H9 (cell line): Measurements from ENCODE around the gene COPS4. TPM values are rescaled to one million over a fixed set of nuclear protein-coding genes. Genes with fewer than 3 reads are reported as not detected.

Experiments
- DNase-seq: peaks from one replicate; pipeline ENCODE4 v3.0.0-alpha.2; 2017
- H2AFZ ChIP-seq: one replicate; pipeline ENCODE4 v1.6.1; 2013; ENCODE audit warnings: mild to moderate bottlenecking, low read length, control low read depth, moderate library complexity
- H2AK5ac ChIP-seq: 2 replicates; pipeline ENCODE4 v1.6.1; 2013; ENCODE audit warnings: low read length, control low read depth, mixed read lengths; ENCODE audit not compliant: insufficient read length
- H2BK120ac ChIP-seq: one replicate; pipeline ENCODE4 v1.6.1; 2013; ENCODE audit warnings: low read depth, mild to moderate bottlenecking, low read length, control low read depth, inconsistent platforms; ENCODE audit not compliant: poor library complexity, severe bottlenecking
- H2BK12ac ChIP-seq: 2 replicates; pipeline ENCODE4 v1.6.1; 2013; ENCODE audit warnings: low read length, control low read depth, mixed read lengths, low read depth; ENCODE audit not compliant: insufficient read length
- H2BK15ac ChIP-seq: 2 replicates; pipeline ENCODE4 v1.6.1; 2013; ENCODE audit warnings: low read depth, low read length, control low read depth
- H2BK20ac ChIP-seq: one replicate; pipeline ENCODE4 v1.6.1; 2013; ENCODE audit warnings: low read depth, mild to moderate bottlenecking, low read length, control low read depth, inconsistent platforms; ENCODE audit not compliant: poor library complexity, severe bottlenecking
- H2BK5ac ChIP-seq: 2 replicates; pipeline ENCODE4 v1.6.1; 2013; ENCODE audit warnings: low read length, control low read depth, mixed read lengths; ENCODE audit not compliant: insufficient read length
- H3K14ac ChIP-seq: 2 replicates; pipeline ENCODE4 v1.6.1; 2013; ENCODE audit warnings: low read length, control low read depth; ENCODE audit not compliant: insufficient read depth
- H3K18ac ChIP-seq: 2 replicates; pipeline ENCODE4 v1.6.1; 2013; ENCODE audit warnings: low read depth, mild to moderate bottlenecking, mixed read lengths, low read length, control low read depth; ENCODE audit not compliant: insufficient read length
- H3K23ac ChIP-seq: 2 replicates; pipeline ENCODE4 v1.6.1; 2013; ENCODE audit warnings: low read length, control low read depth, mixed read lengths, low read depth; ENCODE audit not compliant: insufficient read length
- H3K23me2 ChIP-seq: 2 replicates; pipeline ENCODE4 v1.6.1; 2013; ENCODE audit warnings: low read depth, mild to moderate bottlenecking, mixed read lengths, low read length, control low read depth; ENCODE audit not compliant: insufficient read length, poor library complexity, severe bottlenecking
- H3K27ac ChIP-seq: 2 replicates; pipeline ENCODE4 v1.5.1; 2013; ENCODE audit warnings: low read length, control low read depth, mixed read lengths, low read depth; ENCODE audit not compliant: insufficient read length
- H3K27me3 ChIP-seq: 2 replicates; pipeline ENCODE4 v1.6.1; 2013; ENCODE audit warnings: low read length, control low read depth, inconsistent platforms; ENCODE audit not compliant: insufficient read depth
- H3K4ac ChIP-seq: 2 replicates; pipeline ENCODE4 v1.6.1; 2013; ENCODE audit warnings: low read depth, mild to moderate bottlenecking, control low read depth, inconsistent platforms, low read length, moderate library complexity
- H3K4me1 ChIP-seq: 2 replicates; pipeline ENCODE4 v1.6.1; 2013; ENCODE audit warnings: low read length, control low read depth, inconsistent platforms; ENCODE audit not compliant: insufficient read depth
- H3K4me2 ChIP-seq: 2 replicates; pipeline ENCODE4 v1.6.1; 2013; ENCODE audit warnings: low read length, control low read depth, mixed read lengths; ENCODE audit not compliant: insufficient read length, insufficient read depth
- H3K56ac ChIP-seq: 2 replicates; pipeline ENCODE4 v1.6.1; 2013; ENCODE audit warnings: low read depth, mild to moderate bottlenecking, mixed read lengths, low read length, control low read depth; ENCODE audit not compliant: insufficient read length
- H3K79me1 ChIP-seq: 2 replicates; pipeline ENCODE4 v1.6.1; 2013; ENCODE audit warnings: low read depth, mild to moderate bottlenecking, moderate library complexity, low read length, control low read depth, inconsistent platforms; ENCODE audit not compliant: insufficient read depth, poor library complexity, severe bottlenecking
- H3K79me2 ChIP-seq: 2 replicates; pipeline ENCODE4 v1.6.1; 2013; ENCODE audit warnings: low read length, control low read depth, inconsistent platforms; ENCODE audit not compliant: insufficient read depth
- H3K9ac ChIP-seq: 2 replicates; pipeline ENCODE4 v1.6.1; 2013; ENCODE audit warnings: low read length, control low read depth, mixed read lengths; ENCODE audit not compliant: insufficient read length; ENCODE audit errors: extremely low read depth
- H3K9me3 ChIP-seq: one replicate; pipeline ENCODE4 v1.6.1; 2013; ENCODE audit warnings: low read depth, low read length, inconsistent platforms; ENCODE audit not compliant: control insufficient read depth
- H3T11ph ChIP-seq: one replicate; pipeline ENCODE4 v1.6.1; 2013; ENCODE audit warnings: mild to moderate bottlenecking, low read length, control low read depth, inconsistent platforms
- H4K20me1 ChIP-seq: one replicate; pipeline ENCODE4 v1.6.1; 2013; ENCODE audit not compliant: control insufficient read depth, insufficient read length, insufficient read depth
- H4K5ac ChIP-seq: 2 replicates; pipeline ENCODE4 v1.6.1; 2013; ENCODE audit warnings: low read depth, mild to moderate bottlenecking, mixed read lengths, low read length, control low read depth; ENCODE audit not compliant: insufficient read length
- H4K8ac ChIP-seq: replicated peaks from 2 replicates; pipeline ENCODE4 v1.6.1; 2013; ENCODE audit warnings: low read length, control low read depth, mixed read lengths, low read depth; ENCODE audit not compliant: insufficient read length
- H4K91ac ChIP-seq: 2 replicates; pipeline ENCODE4 v1.6.1; 2013; ENCODE audit warnings: low read depth, mild to moderate bottlenecking, moderate library complexity, mixed read lengths, low read length, control low read depth; ENCODE audit not compliant: insufficient read length
- H3K27ac Mint-ChIP-seq, 3 experiments: 2 replicates in 2 of 3; 3 replicates in 1 of 3; pipeline ENCODE4 v1.8.0; 2020 to 2021; ENCODE audit warnings: mixed read lengths in 3 of 3, mild to moderate bottlenecking in 1 of 3, moderate library complexity in 1 of 3
- H3K27me3 Mint-ChIP-seq: 2 replicates; pipeline ENCODE4 v1.8.0; 2021; ENCODE audit warnings: low read depth, mild to moderate bottlenecking, moderate library complexity, mixed read lengths
- H3K36me3 Mint-ChIP-seq, 3 experiments: 2 replicates in 2 of 3; 3 replicates in 1 of 3; pipeline ENCODE4 v1.8.0; 2020 to 2021; ENCODE audit warnings: low read depth in 3 of 3, mixed read lengths in 3 of 3; ENCODE audit not compliant: insufficient read depth in 1 of 3
- H3K4me1 Mint-ChIP-seq, 2 experiments: 2 replicates each; pipeline ENCODE4 v1.8.0; 2020; ENCODE audit warnings: mixed read lengths in 2 of 2
- H3K4me3 Mint-ChIP-seq, 2 experiments: 2 replicates in 1 of 2; 3 replicates in 1 of 2; pipeline ENCODE4 v1.8.0; 2020 to 2021; ENCODE audit warnings: mild to moderate bottlenecking in 2 of 2, mixed read lengths in 2 of 2, moderate library complexity in 1 of 2
- H3K9me3 Mint-ChIP-seq, 2 experiments: 2 replicates in 1 of 2; 3 replicates in 1 of 2; pipeline ENCODE4 v1.8.0; 2020; ENCODE audit warnings: mild to moderate bottlenecking in 2 of 2, mixed read lengths in 2 of 2, moderate library complexity in 1 of 2
- CTCF ChIP-seq: fragments of 200-600 bp; sonication (generic); conservative IDR thresholded peaks from 3 replicates; pipeline ENCODE4 v1.8.0; 2021; ENCODE audit warnings: antibody characterized with exemption, mild to moderate bottlenecking
- WGBS: extraction: QIAGEN DNeasy Blood & Tissue Kit; methylation state at CpG from one replicate; pipeline ENCODE4 v1.1.7; 2013; ENCODE audit warnings: missing lambda C conversion rate, low lambda C conversion rate, mixed read lengths; ENCODE audit not compliant: insufficient read length; ENCODE audit errors: extremely low coverage; 5-methylcytosine and 5-hydroxymethylcytosine counted together
- total RNA-seq: library from RNA; stranded (reverse); gene quantifications from 2 replicates; pipeline ENCODE4 v1.2.1, GENCODE V29; 2021

The COPS4 gene
- total RNA-seq, 1 experiment from 2014 or later = 39.9 TPM

DNA sequence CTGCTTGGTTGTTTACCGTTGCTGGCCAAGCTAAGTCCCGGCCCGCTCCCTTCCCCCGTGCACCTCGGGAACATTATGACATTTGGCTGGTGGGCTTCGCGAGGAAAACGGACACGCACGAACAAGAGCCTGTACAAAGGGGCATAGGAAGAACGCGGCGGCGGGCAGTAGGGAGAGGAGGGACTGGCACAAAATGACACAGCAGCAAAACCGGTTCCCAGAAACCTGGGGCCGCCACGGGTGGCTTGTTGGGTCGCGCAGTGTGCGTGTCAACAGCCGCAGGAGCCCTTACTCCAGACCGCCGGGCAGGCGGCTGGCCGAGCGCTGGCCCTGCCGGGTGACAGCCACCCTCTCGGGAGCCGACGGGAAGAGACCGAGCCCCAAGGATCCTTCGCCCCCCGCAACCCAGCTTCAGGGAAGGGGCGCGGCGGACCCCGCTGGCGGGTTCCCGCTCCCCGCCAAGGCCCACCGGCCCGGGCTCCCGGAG, 22.7 kb upstream of the COPS4 start:
- Histone ChIP-seq H3K56ac (no peak overlapping the region), H3K4me1 (peaks cover 4% of the 10 kb centered on the region; the same call in 1 of the 2 replicates), H3K4me2 (peak overlapping the region; percentile 93), H3K9me3 (no peaks in the 10 kb centered on the region), H3K27me3 (no peaks in the 10 kb centered on the region), H3K23me2 (peaks cover 9% of the 10 kb centered on the region), H3T11ph (no peak overlapping the region), H3K4ac (no peak overlapping the region), H2BK5ac (no peak overlapping the region), H4K5ac (no peak overlapping the region), H2BK20ac (no peak overlapping the region), H4K20me1 (no peaks in the 10 kb centered on the region), H3K14ac (no peak overlapping the region; the same call in 1 of the 2 replicates), H2AFZ (no peak overlapping the region), H2BK15ac (no peak overlapping the region), H4K8ac (no peak overlapping the region), H2AK5ac (no peak overlapping the region), H3K79me1 (no peaks in the 10 kb centered on the region), H2BK120ac (no peak overlapping the region), H2BK12ac (no peak overlapping the region), H3K18ac (no peak overlapping the region), H4K91ac (no peak overlapping the region), H3K23ac (no peak overlapping the region), H3K79me2 (no peaks in the 10 kb centered on the region; the same call in 1 of the 2 replicates), H3K27ac (no peak overlapping the region), H3K9ac (peak overlapping the region; percentile 27)
- Mint-ChIP-seq H3K27ac (peak overlapping the region in 2 of 3 experiments; percentile 4 to 89; a peak in 3 of 7 replicates), H3K4me3 (peak overlapping the region; percentile 87 to 92), H3K36me3 (no peaks in the 10 kb centered on the region; a peak in 2 of 7 replicates), H3K27me3 (peaks cover 13% of the 10 kb centered on the region), H3K4me1 (peaks cover 32 to 35% of the 10 kb centered on the region in 2 experiments), H3K9me3 (no peaks in the 10 kb centered on the region)
- WGBS = no CpG with 5 or more reads among the region's 43 CpGs
- no peak for TF ChIP-seq CTCF
- peak; percentile 34 for DNase-seq
